VCaP (cell line): Measurements from ENCODE around the gene ZNF521.

Source experiments
- H3K27ac ChIP-seq: fragments of 450-650 bp; 2 replicates; pipeline ENCODE4 v1.5.1; 2017
- TF ChIP-seq, protein P1 (sequence below): fragments of 450-650 bp; conservative IDR thresholded peaks from 2 replicates; pipeline ENCODE4 v1.5.1; 2017; ENCODE audit warnings: mild to moderate bottlenecking, moderate library complexity

ZNF521 gene

DNA sequence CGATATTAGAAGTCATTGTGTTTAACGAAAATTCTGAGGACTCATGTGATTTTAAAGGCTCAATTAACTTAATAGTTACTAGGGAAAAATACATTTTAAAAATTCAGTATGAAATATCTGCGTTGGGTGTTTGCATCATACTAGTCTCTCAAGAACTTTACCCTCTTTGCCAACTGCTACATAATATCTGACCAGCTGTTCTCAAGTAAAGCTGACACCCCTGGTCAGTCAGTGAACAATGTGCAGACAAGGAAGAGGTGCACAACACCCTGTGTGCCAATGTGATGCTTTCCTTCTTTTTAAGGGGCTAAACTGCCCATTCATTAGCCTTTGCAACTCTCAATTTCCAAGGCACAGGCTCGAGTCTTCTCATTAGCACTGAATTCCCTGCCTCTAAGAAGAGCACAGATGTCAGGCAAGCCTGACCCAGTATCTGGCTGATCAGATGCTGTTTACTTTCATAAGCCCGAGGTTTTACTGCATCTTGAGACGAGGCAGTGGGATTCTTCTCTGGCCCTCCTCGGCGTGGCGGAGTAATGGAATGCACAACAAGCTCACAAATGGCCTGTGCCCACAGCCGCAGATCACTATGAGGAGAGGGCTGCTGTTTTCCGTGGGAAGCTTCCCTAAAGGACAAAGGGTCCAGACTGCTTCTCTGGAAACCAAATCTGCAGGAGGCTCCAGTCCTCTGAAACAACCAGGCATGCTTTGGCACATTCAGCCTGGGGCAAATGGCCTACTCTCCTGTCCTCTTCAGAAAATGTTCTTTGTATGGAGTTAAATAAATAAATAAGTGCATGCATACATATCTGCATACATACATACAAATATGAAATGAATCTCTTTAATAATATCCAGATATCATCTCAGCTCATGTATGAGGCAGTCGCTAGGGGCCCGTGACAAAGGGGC lies 240.3 kb downstream of the ZNF521 start:
- TF ChIP-seq, protein P1, sequence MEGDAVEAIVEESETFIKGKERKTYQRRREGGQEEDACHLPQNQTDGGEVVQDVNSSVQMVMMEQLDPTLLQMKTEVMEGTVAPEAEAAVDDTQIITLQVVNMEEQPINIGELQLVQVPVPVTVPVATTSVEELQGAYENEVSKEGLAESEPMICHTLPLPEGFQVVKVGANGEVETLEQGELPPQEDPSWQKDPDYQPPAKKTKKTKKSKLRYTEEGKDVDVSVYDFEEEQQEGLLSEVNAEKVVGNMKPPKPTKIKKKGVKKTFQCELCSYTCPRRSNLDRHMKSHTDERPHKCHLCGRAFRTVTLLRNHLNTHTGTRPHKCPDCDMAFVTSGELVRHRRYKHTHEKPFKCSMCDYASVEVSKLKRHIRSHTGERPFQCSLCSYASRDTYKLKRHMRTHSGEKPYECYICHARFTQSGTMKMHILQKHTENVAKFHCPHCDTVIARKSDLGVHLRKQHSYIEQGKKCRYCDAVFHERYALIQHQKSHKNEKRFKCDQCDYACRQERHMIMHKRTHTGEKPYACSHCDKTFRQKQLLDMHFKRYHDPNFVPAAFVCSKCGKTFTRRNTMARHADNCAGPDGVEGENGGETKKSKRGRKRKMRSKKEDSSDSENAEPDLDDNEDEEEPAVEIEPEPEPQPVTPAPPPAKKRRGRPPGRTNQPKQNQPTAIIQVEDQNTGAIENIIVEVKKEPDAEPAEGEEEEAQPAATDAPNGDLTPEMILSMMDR: no peak
- H3K27ac ChIP-seq: no peak overlapping the region

DNA sequence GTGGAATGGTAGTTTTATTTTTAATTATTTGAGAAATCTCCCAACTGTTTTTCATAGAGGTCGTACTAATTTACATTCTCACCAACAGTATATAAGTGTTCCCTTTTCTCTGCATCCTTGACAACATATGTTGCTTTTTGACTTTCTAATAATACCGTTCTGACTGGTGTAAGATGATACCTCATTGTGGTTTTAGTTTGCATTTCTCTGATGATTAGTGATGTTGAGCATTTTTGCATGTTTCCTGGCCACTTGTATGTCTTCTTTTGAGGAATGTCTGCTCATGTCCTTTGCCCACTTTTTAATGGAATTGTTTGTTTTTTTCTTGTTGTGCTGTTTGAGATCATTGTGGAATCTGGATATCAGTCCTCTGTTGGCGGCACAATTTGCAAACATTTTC lies 242.5 kb downstream of the ZNF521 start:
- H3K27ac ChIP-seq: no peak overlapping the region
- TF ChIP-seq, protein P1: no peak

DNA sequence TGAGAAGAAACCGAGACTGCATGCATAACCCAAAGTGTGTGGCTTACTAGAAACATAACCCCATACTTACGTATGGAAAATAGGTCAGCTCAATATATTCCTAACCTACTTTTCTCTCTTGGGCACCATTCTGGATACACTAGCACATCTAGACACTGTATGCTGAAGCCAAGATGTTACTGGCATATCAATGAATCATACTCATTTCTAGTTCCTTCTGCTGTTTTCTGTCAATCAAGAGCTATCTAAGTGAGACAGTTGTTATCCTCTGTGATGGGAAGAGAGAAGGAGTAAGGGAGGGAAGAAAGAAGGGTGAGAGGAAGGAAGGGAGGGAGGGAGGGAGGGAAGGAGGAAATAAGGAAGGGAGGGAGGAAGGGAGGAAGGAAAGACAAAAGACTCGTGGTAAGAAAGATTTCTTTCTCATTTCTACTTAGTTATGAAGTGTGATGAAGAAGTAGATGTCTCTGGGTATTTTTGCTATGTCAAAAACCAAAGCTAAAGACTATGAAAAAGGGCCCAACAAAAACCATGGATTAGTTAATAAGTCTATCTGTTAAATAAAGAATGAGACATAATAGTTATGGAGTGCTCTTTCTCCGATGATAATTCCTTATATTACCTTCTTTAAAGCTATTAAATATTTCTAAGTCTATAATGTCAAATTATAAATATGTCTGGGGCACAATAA lies 248.4 kb downstream of the ZNF521 start:
- TF ChIP-seq, protein P1: no peak
- no peak overlapping the region for H3K27ac ChIP-seq

DNA sequence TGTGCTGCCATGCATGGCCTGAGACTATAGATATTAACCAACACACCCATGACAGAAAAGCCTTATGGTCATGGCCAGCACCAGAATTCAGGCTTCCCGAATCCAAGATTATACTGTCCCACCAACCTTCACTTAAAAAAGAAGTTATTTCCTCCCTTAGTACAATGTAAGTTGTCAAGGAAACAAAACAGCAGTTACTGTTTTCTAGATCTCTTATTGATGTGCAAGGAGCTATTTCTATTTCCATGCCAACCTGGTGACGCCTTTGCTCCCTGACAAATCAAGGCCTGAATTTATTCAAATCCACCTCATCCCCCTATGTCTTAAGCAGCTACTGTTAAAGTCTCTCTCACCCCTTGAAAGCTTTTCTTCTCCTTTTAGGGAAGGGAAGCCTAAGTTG lies 249.3 kb downstream of the ZNF521 start:
- no peak overlapping the region for H3K27ac ChIP-seq
- TF ChIP-seq, protein P1: no peak

DNA sequence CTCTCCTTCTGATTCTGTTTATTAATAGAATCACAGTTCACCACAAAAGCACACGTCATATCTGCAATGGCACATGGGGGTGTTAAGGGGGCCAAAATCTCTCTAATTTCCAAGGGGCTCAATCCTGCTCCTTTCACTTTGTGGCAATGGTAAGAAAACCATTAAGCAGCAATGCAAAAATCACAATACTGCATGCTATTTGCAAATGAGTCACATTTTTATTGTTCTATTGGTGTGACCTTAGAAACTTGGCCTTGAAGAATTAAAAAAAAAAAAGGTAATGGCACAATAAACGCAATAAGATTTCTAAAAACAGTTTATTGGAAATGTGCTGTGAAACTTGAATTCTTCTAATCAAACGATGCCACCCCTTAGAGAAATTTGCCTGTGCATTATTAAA lies 251.5 kb downstream of the ZNF521 start:
- TF ChIP-seq, protein P1: no peak
- peak overlapping the region; percentile 18; the same call in 1 of the 2 replicates for H3K27ac ChIP-seq

DNA sequence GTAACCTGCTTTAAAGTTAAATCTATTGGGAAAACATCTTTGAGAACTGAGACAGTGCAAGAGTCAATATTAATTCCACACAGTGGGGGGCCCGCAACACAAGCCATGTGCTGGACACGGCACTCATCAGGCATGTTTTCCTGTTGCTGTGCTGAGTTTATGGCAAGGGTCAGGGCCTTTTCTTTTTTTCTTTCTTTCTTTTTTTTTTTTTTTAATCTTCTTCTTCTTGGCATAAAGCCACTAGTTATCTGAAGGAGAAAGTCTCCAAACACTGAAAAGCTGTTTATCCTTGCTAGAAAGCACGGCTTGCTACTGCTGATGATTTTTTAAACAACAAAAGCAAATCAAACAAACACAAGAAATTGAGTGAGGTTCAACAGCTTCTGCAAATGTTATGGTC lies 252.1 kb downstream of the ZNF521 start:
- peak overlapping the region; percentile 18 for H3K27ac ChIP-seq
- TF ChIP-seq, protein P1: no peak

DNA sequence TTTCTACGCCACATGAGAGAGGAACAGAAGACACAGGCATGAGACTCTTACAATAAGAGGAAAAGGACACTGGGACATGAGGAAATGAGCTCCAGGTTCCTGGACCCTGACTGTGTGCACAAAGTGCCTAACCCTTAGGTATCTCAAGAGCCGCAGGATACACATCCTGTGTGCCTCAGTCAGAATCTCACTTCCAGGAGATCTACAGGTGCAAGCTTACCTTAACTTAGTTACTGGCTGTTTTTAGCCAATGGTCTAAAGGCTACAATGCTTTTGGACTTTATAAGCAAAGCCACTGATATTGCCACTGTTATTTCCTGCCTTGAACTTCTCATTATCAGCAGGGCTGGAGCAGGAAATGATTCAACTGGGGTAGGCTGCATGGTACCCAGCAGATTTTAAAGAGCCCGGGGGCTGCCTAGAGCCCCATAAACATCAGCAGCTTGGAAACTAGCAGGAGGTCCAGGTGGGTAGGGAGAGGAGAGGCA lies 254.4 kb downstream of the ZNF521 start:
- TF ChIP-seq, protein P1: no peak
- H3K27ac ChIP-seq: no peak overlapping the region
